ENCODE data around the gene LIN7C.

DNA sequence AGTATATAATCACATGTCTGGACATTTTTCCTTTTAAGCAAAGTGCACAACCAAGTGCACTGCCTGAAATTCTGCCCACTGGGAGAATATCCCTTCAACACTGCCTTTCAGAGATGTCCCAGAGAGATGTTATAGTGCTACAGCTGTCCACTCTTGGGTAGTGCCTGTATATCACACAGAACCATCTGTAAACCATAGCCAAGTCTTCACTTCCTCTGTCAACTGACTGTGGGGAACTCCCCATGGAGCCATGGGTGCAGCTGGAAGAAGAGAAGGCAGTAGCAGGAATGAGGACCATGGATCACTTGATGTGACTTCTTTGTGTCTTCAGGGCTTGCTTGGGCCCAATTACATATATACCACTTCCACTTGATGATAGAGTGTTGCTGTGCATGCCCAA lies 44.6 kb upstream of the LIN7C start:
- TF ChIP-seq EP300 (IDR thresholded peaks at IDR 0.05), result no peak
- no peak for TF ChIP-seq POLR2AphosphoS5 (IDR thresholded peaks at IDR 0.05)
- TF ChIP-seq, protein P1, sequence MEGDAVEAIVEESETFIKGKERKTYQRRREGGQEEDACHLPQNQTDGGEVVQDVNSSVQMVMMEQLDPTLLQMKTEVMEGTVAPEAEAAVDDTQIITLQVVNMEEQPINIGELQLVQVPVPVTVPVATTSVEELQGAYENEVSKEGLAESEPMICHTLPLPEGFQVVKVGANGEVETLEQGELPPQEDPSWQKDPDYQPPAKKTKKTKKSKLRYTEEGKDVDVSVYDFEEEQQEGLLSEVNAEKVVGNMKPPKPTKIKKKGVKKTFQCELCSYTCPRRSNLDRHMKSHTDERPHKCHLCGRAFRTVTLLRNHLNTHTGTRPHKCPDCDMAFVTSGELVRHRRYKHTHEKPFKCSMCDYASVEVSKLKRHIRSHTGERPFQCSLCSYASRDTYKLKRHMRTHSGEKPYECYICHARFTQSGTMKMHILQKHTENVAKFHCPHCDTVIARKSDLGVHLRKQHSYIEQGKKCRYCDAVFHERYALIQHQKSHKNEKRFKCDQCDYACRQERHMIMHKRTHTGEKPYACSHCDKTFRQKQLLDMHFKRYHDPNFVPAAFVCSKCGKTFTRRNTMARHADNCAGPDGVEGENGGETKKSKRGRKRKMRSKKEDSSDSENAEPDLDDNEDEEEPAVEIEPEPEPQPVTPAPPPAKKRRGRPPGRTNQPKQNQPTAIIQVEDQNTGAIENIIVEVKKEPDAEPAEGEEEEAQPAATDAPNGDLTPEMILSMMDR (IDR thresholded peaks at IDR 0.05), result no peak
- no peak for TF ChIP-seq POLR2A (IDR thresholded peaks at IDR 0.05)

Measured in sigmoid colon (tissue), 4 donors.